HepG2 (cell line): Measurements from ENCODE around the gene B4GALT3. TPM values are rescaled to one million over a fixed set of nuclear protein-coding genes. Genes with fewer than 3 reads are reported as not detected.

ENCODE experiments used
- CCDC6 ChIP-seq: sonication (generic); formaldehyde crosslinking; IDR thresholded peaks from 2 replicates; pipeline ENCODE4 v1.8.1; 2022; ENCODE audit warnings: mild to moderate bottlenecking, missing genetic modification reagents, moderate library complexity
- CEBPB ChIP-seq: IDR thresholded peaks from 2 replicates; pipeline ENCODE4 v1.6.1; 2011; ENCODE audit warnings: low read depth, low read length, improper control_type of control experiment, borderline replicate concordance
- HNRNPL ChIP-seq: fragments of 200-400 bp; formaldehyde crosslinking; IDR thresholded peaks from 2 replicates; pipeline ENCODE4 v1.6.1; 2017; ENCODE audit warnings: mild to moderate bottlenecking, low read depth, low read length
- HNRNPUL1 ChIP-seq: fragments of 200-400 bp; formaldehyde crosslinking; IDR thresholded peaks from 2 replicates; pipeline ENCODE4 v1.6.1; 2017; ENCODE audit warnings: low read depth, mild to moderate bottlenecking, low read length, moderate library complexity
- IKZF1 ChIP-seq: fragments of 450-650 bp; IDR thresholded peaks from 2 replicates; pipeline ENCODE4 v1.7.1; 2016
- JUN ChIP-seq: sonication (generic); formaldehyde crosslinking; IDR thresholded peaks from 2 replicates; pipeline ENCODE4 v1.4.0; 2020; ENCODE audit warnings: mild to moderate bottlenecking, missing genetic modification reagents
- KLF12 ChIP-seq: sonication (generic); formaldehyde crosslinking; IDR thresholded peaks from 2 replicates; pipeline ENCODE4 v1.4.0; 2020; ENCODE audit warnings: missing genetic modification reagents, borderline replicate concordance
- PHF8 ChIP-seq: sonication (generic); formaldehyde crosslinking; IDR thresholded peaks from 2 replicates; pipeline ENCODE4 v1.5.0; 2020; ENCODE audit warnings: missing genetic modification reagents
- TAF1 ChIP-seq: sonication (generic); formaldehyde crosslinking; IDR thresholded peaks from 2 replicates; pipeline ENCODE4 v1.4.0; 2020; ENCODE audit warnings: missing genetic modification reagents
- TARDBP ChIP-seq: sonication (generic); formaldehyde crosslinking; IDR thresholded peaks from 2 replicates; pipeline ENCODE4 v1.8.0; 2022; ENCODE audit warnings: mild to moderate bottlenecking, missing genetic modification reagents
- ZBTB38 ChIP-seq: sonication (generic); formaldehyde crosslinking; IDR thresholded peaks from 2 replicates; pipeline ENCODE4 v1.5.1; 2020; ENCODE audit warnings: mild to moderate bottlenecking, missing genetic modification reagents
- ZFP36L1 ChIP-seq: sonication (generic); formaldehyde crosslinking; IDR thresholded peaks from 2 replicates; pipeline ENCODE4 v1.8.0; 2022; ENCODE audit warnings: mild to moderate bottlenecking, missing genetic modification reagents, moderate library complexity
- ZMYM4 ChIP-seq: sonication (generic); formaldehyde crosslinking; IDR thresholded peaks from 2 replicates; pipeline ENCODE4 v1.8.1; 2023; ENCODE audit warnings: mild to moderate bottlenecking, missing genetic modification reagents
- ZNF205 ChIP-seq: IDR thresholded peaks from 2 replicates; pipeline ENCODE4 v1.6.1; 2018; ENCODE audit warnings: missing biosample characterization, missing genetic modification reagents
- ZNF354B ChIP-seq: sonication (generic); formaldehyde crosslinking; IDR thresholded peaks from 2 replicates; pipeline ENCODE4 v1.8.0; 2022; ENCODE audit warnings: mild to moderate bottlenecking, missing genetic modification reagents
- polyA plus RNA-seq, 8 experiments: library from polyadenylated mRNA; depleted of rRNA in 3 of 8; stranded (reverse) in 7 of 8; unstranded in 1 of 8; fragments of >200 nt; fragmentation: Illumina TruSeq in 4 of 8; extraction: Trizol in 4 of 8; gene quantifications; 2 replicates each; pipeline versions ENCODE4 v1.2.1 to v1.2.3, GENCODE V29; 2011 to 2016; ENCODE audit warnings: low read depth in 4 of 8, missing spikeins in 1 of 8, mixed read lengths in 1 of 8; ENCODE audit not compliant: insufficient read depth in 1 of 8
- total RNA-seq, 5 experiments: library from RNA; depleted of rRNA; stranded (reverse); fragments of >200 nt; fragmentation: Illumina TruSeq; extraction: Trizol; gene quantifications; 2 replicates each; pipeline ENCODE4 v1.2.3, GENCODE V29; 2016; ENCODE audit warnings: low read depth in 1 of 5
- TF ChIP-seq, protein P1 (sequence below), 2 experiments: IDR thresholded peaks; 2 replicates each; pipeline ENCODE4 v1.6.1; 2011 to 2012; ENCODE audit warnings: low read length in 2 of 2, borderline replicate concordance in 1 of 2, low read depth in 1 of 2, mild to moderate bottlenecking in 1 of 2, moderate library complexity in 1 of 2
- TF ChIP-seq, protein P2 (sequence below): sonication (generic); formaldehyde crosslinking; IDR thresholded peaks from 2 replicates; pipeline ENCODE4 v1.9.0; 2021; ENCODE audit warnings: missing genetic modification reagents, borderline replicate concordance
- TF ChIP-seq, protein P3 (sequence below): sonication (generic); formaldehyde crosslinking; conservative IDR thresholded peaks from 2 replicates; pipeline ENCODE4 v1.4.0; 2020; ENCODE audit warnings: mild to moderate bottlenecking, missing genetic modification reagents, moderate library complexity
- TF ChIP-seq, protein P4 (sequence below): IDR thresholded peaks from 2 replicates; pipeline ENCODE4 v1.6.1; 2018; ENCODE audit warnings: missing genetic modification reagents, mild to moderate bottlenecking, missing compliant biosample characterization

Gene B4GALT3
- total and polyA plus RNA-seq, 2 of the 13 experiments (the other 11 are each of a cell fraction or from before 2014, with no cell fraction given): 35.6 to 40.4 TPM

DNA sequence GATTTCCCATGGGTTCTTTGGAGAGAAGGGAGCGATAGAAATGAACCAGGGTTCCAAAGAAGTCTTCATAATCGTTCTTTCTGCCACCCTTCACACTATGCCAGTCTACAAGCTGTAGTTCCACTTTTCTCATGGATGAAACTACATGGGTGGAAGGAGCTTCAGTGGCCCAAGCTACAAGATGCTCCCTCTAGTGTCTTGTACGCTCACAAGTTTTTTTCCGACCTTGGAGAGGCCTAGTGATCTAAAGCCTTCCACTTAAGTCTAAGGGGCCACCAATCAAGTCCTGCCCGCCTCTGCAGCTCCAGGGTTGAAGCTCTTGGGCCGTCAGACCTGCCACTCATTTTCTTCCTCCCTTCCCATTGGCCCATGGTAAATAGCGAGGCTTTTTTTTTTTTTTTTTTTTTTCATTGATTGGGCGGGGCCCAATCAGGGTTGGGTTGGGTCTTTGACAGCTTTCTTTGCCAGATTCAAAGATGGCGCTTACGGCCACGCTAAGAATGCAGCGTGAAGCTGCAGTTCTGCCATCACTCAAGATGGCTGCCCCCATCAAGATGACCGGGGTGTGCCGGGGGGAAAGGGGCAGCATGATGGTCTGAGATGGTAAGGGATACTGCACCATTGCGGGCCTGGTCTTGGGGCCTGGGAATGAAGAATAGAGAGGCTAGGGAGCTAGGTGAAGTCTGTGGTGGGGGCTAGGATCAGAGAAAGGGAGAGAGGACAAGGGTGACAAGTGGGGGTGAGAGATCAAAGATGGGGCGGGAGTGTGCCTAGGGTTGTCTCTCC lies 48.4 kb upstream of the B4GALT3 start, which contains the start of gene TOMM40L (continued):
- TF ChIP-seq, protein P1, sequence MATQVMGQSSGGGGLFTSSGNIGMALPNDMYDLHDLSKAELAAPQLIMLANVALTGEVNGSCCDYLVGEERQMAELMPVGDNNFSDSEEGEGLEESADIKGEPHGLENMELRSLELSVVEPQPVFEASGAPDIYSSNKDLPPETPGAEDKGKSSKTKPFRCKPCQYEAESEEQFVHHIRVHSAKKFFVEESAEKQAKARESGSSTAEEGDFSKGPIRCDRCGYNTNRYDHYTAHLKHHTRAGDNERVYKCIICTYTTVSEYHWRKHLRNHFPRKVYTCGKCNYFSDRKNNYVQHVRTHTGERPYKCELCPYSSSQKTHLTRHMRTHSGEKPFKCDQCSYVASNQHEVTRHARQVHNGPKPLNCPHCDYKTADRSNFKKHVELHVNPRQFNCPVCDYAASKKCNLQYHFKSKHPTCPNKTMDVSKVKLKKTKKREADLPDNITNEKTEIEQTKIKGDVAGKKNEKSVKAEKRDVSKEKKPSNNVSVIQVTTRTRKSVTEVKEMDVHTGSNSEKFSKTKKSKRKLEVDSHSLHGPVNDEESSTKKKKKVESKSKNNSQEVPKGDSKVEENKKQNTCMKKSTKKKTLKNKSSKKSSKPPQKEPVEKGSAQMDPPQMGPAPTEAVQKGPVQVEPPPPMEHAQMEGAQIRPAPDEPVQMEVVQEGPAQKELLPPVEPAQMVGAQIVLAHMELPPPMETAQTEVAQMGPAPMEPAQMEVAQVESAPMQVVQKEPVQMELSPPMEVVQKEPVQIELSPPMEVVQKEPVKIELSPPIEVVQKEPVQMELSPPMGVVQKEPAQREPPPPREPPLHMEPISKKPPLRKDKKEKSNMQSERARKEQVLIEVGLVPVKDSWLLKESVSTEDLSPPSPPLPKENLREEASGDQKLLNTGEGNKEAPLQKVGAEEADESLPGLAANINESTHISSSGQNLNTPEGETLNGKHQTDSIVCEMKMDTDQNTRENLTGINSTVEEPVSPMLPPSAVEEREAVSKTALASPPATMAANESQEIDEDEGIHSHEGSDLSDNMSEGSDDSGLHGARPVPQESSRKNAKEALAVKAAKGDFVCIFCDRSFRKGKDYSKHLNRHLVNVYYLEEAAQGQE (IDR thresholded peaks at IDR 0.05; ENCODE audit: borderline replicate concordance in 1 of 2, low read depth in 1 of 2, low read length in 2 of 2): no peak
- TF ChIP-seq, protein P2, sequence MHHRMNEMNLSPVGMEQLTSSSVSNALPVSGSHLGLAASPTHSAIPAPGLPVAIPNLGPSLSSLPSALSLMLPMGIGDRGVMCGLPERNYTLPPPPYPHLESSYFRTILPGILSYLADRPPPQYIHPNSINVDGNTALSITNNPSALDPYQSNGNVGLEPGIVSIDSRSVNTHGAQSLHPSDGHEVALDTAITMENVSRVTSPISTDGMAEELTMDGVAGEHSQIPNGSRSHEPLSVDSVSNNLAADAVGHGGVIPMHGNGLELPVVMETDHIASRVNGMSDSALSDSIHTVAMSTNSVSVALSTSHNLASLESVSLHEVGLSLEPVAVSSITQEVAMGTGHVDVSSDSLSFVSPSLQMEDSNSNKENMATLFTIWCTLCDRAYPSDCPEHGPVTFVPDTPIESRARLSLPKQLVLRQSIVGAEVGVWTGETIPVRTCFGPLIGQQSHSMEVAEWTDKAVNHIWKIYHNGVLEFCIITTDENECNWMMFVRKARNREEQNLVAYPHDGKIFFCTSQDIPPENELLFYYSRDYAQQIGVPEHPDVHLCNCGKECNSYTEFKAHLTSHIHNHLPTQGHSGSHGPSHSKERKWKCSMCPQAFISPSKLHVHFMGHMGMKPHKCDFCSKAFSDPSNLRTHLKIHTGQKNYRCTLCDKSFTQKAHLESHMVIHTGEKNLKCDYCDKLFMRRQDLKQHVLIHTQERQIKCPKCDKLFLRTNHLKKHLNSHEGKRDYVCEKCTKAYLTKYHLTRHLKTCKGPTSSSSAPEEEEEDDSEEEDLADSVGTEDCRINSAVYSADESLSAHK: no peak
- TF ChIP-seq JUN (CRISPR knock-in tag) (no peak), HNRNPL (no peak), KLF12 (CRISPR knock-in tag) (no peak), ZBTB38 (no peak), ZNF354B (no peak), CEBPB (no peak), ZFP36L1 (CRISPR knock-in tag) (0 out of 2 replicates have a peak, but pooled peaks have one; percentile 54), CCDC6 (CRISPR knock-in tag) (no peak), TARDBP (CRISPR knock-in tag) (no peak; the same call in 1 of the 2 replicates), ZNF205 (CRISPR knock-in tag) (no peak), IKZF1 (no peak), ZMYM4 (CRISPR knock-in tag) (peak; percentile 30; the same call in 1 of the 2 replicates), TAF1 (CRISPR knock-in tag) (peak; percentile 80), HNRNPUL1 (no peak), PHF8 (CRISPR knock-in tag) (peak; percentile 16; the same call in 1 of the 2 replicates)
- TF ChIP-seq, protein P3, sequence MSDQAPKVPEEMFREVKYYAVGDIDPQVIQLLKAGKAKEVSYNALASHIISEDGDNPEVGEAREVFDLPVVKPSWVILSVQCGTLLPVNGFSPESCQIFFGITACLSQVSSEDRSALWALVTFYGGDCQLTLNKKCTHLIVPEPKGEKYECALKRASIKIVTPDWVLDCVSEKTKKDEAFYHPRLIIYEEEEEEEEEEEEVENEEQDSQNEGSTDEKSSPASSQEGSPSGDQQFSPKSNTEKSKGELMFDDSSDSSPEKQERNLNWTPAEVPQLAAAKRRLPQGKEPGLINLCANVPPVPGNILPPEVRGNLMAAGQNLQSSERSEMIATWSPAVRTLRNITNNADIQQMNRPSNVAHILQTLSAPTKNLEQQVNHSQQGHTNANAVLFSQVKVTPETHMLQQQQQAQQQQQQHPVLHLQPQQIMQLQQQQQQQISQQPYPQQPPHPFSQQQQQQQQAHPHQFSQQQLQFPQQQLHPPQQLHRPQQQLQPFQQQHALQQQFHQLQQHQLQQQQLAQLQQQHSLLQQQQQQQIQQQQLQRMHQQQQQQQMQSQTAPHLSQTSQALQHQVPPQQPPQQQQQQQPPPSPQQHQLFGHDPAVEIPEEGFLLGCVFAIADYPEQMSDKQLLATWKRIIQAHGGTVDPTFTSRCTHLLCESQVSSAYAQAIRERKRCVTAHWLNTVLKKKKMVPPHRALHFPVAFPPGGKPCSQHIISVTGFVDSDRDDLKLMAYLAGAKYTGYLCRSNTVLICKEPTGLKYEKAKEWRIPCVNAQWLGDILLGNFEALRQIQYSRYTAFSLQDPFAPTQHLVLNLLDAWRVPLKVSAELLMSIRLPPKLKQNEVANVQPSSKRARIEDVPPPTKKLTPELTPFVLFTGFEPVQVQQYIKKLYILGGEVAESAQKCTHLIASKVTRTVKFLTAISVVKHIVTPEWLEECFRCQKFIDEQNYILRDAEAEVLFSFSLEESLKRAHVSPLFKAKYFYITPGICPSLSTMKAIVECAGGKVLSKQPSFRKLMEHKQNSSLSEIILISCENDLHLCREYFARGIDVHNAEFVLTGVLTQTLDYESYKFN (CRISPR knock-in tag): peak; percentile 48; the same call in 1 of the 2 replicates
- TF ChIP-seq, protein P4, sequence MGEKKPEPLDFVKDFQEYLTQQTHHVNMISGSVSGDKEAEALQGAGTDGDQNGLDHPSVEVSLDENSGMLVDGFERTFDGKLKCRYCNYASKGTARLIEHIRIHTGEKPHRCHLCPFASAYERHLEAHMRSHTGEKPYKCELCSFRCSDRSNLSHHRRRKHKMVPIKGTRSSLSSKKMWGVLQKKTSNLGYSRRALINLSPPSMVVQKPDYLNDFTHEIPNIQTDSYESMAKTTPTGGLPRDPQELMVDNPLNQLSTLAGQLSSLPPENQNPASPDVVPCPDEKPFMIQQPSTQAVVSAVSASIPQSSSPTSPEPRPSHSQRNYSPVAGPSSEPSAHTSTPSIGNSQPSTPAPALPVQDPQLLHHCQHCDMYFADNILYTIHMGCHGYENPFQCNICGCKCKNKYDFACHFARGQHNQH (CRISPR knock-in tag): peak; percentile 53; the same call in 1 of the 2 replicates
